NCI-H2196 treated with DMSO at 0.1 percent for 48 hours (cell line): ENCODE data around the gene KLHDC4.
"Not testable (repeated sequence)": the region's sequence is repeated elsewhere in the genome, so short reads cannot be mapped to it uniquely, and the experiment has no call there.

Experiments used
- DNase-seq: peaks from one replicate; lab custom pipeline; 2025; ENCODE audit not compliant: unreplicated experiment; lab: John Stamatoyannopoulos, UW

KLHDC4 gene

GRCh38 chr16:87788730-87789436 lies 23.1 kb upstream of the KLHDC4 start:
- not testable (repeated sequence) for DNase-seq

DNA sequence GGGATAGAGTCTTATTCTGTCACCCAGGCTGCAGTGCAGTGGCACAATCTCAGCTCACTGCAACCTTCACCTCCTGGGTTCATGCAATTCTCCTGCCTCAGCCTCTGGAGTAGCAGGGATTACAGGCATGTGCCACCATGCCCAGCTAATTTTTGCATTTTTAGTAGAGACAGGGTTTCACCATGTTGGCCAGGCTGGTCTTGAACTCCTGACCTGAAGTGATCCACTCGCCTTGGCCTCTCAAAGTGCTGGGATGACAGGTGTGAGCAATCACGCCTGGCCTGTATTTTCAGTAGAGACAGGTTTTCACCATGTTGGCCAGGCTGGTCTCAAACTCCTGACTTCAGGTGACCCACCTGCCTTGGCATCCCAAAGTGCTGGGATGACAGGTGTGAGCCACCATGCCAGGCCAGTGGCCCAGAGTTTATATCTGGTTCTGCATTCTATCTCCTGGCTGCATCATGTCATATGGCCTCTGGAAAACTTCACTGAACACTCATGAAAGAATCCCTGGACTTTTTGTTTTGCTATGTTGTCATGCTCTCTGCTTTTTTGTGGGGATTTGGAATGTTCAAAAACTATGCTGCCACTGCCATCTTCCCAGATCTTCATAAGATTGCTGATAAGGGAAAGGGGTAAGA lies 21.8 kb upstream of the KLHDC4 start:
- DNase-seq, result not testable (repeated sequence)

- DNase-seq, result no peak
Measured at GRCh38 chr16:87784812-87785211, 19.0 kb upstream of the KLHDC4 start.

- DNase-seq, result no peak
Measured at GRCh38 chr16:87782033-87782432, 16.2 kb upstream of the KLHDC4 start.

GRCh38 chr16:87780385-87780989 lies 14.7 kb upstream of the KLHDC4 start:
- DNase-seq, result no peak

DNA sequence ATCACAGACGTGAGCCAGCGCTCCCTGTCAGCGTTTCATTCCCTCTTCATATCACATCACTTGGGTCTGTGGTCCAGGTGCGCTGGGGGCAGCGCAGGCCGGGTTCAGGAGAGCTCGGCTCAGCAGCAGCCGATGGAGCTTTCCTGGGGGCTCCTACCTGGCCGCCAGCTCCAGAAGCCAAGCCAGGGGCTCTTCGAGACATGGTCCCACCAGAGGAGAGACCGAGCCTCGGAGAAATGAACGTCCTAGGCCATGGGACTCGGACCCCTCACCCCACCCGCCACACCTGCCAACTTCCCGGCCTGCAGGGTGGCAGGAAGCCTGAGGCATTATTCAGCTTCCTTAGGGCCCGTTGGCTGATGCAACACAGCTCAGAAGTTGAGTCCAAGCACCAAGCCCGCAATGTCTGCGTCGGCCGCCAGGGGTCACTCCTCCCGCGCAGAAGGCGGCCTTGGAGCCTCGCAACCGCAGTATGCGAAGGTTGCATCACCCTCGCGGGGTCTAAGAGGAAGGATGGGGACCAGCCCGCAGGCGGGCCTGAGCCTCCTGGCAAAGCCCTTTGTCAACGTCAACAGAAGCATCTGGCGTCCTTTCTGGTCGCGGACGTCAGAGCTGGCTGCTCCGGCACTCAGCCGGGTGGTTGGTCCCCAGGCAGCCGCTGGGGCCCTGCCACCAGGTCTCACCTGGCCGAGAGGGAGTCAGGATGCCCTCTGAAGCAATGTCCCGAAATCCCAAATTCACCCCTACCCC lies 13.2 kb upstream of the KLHDC4 start:
- peak; percentile 44 for DNase-seq

DNA sequence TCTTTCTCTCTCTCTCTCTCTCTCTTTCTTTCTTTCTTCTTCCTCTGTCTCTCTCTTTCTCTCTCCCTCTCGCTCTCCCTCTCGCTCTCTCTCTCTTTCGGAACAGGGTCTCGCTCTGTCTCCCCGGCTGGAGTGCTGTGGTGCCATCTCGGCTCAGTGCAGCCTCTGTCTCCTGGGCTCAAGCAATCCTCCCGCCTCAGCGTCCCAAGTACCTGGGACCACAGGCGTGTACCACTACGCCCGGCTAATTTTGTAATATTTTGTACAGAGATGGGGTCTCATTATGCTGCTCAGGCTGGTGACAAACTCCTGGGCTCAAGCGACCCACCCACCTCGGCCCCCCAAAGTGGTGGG lies 12.7 kb upstream of the KLHDC4 start:
- DNase-seq, result no peak

DNA sequence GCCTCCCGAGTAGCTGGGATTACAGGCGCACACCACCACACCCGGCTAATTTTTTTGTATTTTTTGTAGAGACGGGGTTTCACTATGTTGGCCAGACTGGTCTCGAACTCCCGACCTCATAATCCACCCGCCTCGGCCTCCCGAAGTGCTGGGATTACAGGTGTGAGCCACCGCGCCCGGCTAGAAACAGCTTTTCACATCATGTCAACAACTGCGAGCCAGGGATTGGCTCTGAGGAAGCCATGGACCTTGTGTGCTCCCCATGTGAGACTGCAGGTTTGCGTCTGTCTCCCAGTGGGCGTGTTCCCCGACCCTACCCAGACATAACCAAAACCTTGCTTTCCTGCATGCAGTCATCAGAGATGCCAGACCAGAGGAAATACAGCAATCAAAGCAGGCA lies 8.1 kb upstream of the KLHDC4 start:
- DNase-seq, result not testable (repeated sequence)

- not testable (repeated sequence) for DNase-seq
Measured at GRCh38 chr16:87767456-87767855, 1.7 kb upstream of the KLHDC4 start.

- DNase-seq, result no peak
Measured at GRCh38 chr16:87766485-87766797, 655 bp upstream of the KLHDC4 start.

- DNase-seq, result no peak
Measured at GRCh38 chr16:87765473-87765775, 362 bp downstream of the KLHDC4 start.

DNA sequence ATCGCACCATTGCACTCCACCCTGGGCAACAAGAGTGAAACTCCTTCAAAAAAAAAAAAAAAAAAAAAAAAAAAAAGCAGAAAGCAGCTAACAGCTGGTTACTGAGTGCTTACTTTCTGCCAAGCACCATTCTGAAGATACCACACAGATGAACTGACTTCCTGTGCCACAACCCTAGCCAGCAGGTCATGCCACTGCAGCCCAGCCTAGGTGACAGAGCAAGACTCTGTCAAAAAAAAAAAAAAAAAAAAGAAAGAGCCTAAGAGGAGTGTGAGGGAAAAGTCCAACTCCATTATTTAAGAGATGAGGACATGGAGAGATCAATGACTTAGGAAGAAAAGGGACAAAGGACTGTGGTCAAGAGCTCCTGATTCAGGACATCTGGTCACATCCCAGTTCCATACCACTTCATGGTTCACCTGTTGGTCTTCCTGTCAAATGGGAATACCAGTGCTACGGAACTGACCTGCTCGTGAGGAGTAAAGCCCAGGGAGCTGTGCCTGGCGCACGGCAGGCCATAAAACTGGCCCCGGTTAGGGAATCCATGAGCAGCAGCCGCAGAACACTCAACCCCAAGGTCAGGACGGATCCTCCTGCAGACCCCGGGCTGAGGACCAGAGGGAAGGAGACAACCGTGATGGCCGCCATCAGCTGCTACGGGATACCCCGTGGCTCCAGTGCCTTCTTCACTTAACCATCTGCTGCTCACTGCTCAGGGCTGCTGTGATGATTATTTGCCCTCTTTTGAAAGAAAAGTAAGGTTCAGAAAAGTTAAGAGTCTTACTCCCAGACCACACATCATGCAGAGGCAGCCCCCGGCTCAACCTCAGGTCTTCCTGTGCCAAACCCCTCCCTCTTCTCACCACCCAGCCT lies 950 bp downstream of the KLHDC4 start:
- no peak for DNase-seq

DNA sequence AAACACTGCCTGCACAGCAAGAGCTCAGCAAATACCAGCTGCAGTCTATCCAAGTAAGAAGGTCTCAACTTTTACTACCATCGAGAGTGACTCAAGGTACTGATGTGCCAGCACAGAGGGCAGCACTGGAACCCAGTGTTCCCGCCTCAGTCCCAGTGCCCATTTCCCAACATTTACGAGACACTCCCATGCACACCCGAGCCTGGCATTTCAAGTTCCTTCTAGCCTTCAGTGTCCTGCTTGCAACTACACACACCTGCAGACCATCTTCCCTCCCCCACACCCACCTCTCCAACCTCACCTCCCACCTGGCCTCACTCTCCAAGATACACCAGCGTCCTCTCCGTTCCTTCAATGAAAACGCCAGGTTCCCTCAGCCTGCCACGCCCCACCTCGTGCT lies 3.2 kb downstream of the KLHDC4 start:
- no peak for DNase-seq

GRCh38 chr16:87762071-87762571 lies 3.7 kb downstream of the KLHDC4 start:
- DNase-seq, result no peak

GRCh38 chr16:87761060-87761459 lies 4.7 kb downstream of the KLHDC4 start:
- no peak for DNase-seq

- no peak for DNase-seq
Measured at GRCh38 chr16:87757841-87758426, 7.9 kb downstream of the KLHDC4 start.

DNA sequence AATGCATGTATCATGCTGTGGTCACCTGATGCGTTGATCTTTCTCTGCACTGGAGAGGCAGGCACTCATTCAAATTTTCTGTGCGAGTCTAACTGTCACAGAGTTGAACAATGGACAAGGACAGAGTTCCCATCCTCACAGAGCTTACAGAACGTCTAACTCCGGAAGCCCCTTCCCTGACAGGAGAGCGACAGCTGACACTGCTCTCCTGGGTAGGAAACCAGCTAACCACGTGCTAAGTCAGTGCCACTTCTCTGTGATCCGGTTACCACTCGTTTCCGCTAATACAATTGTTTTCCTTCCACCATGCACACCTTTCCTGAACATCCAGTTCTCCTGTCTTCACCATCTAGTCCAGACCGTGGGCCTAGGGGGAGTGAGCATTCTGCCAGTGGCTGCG lies 11.3 kb downstream of the KLHDC4 start:
- DNase-seq, result no peak

- no peak for DNase-seq
Measured at GRCh38 chr16:87747626-87748414, 18.0 kb downstream of the KLHDC4 start.

GRCh38 chr16:87746178-87746577 lies 19.6 kb downstream of the KLHDC4 start:
- DNase-seq, result no peak
